HuH-7 (cell line): Measurements from ENCODE around the gene PRDM7.
"Not testable (repeated sequence)": the region's sequence is repeated elsewhere in the genome, so short reads cannot be mapped to it uniquely, and the experiment has no call there.

Source experiments
- DNase-seq: peaks from one replicate; pipeline ENCODE4 v3.0.0; 2011; ENCODE audit warnings: low spot score

Gene PRDM7

DNA sequence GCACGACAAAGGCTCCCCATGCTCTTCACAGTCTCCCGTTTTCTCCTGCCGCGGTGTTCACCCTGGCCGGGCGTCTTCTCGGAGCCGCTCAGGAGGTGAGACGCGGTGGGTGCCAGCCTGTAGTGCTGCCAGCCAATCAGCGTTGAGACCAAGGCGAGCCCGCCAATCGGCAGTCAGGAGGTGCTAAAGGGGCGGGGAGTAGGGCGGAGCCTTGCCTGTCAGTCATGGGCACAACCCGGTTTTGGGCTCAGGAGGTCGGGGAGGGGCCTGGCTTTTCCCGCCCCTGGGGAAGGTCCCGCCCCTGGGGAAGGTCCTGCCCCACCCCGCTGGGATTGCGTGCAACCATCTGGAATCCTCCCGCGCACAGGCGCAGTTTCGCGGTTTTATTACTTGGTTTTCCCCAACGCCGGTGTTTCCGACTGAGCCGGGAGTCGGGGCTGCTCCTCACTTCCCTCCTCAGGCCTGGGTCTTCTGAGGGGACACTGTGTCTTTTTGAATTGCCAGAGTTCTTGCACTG is at the start of gene PRDM7:
Gene PRDM7, minus strand, starts transcription at position 92 of the 517 bp plus-strand sequence. CDS start 1,421 bp downstream, outside the sequence.
- DNase-seq, result peak; percentile 99

DNA sequence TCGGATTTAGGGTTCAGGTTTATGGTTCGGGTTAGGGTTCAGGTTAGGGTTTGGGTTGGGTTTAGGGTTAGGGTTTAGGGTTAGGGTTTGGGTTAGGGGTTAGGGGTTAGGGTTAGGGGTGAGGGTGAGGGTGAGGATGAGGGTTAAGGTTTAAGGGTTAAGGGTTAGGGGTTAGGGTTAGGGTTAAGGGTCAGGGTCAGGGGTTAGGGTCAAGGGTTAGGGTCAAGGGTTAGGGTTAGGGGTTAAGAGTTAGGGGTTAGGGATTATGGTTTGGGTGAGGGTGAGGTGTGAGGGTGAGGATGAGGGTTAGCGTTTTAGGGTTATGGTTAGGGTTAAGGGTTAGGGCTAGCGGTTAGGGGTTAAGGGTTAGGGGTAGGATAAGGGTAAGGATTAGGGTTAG is 44.7 kb upstream of the PRDM7 start:
- not testable (repeated sequence) for DNase-seq

DNA sequence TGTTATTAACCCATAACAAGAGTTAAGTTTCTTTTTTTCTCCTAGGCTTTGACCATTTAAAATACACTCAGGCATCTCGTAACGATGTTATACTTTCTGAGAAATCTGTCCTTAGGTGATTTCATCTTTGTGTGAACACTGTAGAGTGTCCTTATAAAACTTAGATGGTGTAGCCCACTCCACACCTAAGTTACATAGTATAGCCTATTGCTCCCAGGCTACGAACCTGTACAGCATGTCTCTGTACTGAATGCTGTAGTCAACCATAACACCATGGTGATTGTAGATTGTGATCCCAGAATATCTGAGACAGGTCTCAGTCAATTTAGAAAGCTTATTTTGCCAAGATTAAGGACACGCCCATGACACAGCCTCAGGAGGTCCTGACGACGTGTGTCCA is 30.5 kb upstream of the PRDM7 start:
- DNase-seq, result not testable (repeated sequence)

DNA sequence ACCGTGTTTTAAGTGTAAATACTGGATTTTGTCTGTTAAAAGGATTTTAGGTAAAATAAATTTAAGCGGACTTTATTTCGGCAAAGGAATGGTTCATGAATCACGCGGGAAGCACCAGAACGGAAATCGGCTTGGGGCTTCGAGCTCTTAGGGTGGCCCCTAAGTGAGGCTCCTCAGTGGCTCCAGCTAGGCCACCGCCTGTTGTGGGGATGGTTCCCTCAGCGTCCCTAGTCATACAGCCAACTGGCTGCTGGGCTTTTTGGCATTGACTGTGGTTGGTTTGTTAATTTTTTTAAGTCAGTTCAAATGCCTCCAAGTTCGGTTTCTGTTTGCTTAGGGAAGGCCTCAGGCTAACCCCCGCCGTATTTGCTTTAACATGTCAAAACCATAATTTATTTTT is 29.9 kb upstream of the PRDM7 start:
- not testable (repeated sequence) for DNase-seq

DNA sequence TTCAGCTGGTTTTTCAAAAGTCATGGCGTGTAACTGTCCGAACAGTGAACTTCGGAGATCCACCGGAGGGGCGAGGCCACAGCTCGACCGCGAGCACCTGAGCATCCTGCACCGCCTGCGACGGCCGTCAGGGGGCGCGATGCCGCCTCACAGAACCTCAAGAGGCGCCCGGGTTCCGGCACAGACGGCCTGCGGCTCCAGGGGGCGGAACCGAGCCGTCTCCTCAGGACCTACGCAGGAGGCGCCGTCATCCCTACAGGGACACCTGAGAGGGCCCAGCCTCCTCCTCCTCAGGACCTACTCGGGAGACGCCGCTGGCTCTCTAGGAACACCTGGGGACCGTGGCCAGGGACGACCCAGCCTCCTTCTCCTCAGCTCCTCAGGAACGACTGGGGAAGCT is 29.1 kb upstream of the PRDM7 start:
- not testable (repeated sequence) for DNase-seq

DNA sequence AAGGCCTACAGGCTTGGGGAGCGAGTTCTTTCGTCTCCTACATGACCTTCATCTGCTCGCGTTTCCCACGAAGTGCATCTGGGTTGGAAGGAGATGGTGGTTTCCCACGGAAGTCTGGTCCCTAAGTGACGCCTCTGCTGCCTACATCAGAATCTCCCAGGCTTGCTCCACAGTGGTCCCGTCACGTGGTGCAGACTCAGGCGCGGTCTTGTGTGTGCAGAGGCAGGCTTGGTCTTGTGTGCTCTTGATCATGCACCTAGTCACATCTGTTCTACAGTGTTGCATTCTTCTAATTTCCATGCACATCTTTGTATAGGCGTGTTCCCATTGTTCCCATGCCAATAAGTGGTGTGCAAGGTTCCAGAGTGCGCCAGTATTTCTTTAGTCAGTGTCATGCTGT is 27.6 kb upstream of the PRDM7 start:
- not testable (repeated sequence) for DNase-seq

DNA sequence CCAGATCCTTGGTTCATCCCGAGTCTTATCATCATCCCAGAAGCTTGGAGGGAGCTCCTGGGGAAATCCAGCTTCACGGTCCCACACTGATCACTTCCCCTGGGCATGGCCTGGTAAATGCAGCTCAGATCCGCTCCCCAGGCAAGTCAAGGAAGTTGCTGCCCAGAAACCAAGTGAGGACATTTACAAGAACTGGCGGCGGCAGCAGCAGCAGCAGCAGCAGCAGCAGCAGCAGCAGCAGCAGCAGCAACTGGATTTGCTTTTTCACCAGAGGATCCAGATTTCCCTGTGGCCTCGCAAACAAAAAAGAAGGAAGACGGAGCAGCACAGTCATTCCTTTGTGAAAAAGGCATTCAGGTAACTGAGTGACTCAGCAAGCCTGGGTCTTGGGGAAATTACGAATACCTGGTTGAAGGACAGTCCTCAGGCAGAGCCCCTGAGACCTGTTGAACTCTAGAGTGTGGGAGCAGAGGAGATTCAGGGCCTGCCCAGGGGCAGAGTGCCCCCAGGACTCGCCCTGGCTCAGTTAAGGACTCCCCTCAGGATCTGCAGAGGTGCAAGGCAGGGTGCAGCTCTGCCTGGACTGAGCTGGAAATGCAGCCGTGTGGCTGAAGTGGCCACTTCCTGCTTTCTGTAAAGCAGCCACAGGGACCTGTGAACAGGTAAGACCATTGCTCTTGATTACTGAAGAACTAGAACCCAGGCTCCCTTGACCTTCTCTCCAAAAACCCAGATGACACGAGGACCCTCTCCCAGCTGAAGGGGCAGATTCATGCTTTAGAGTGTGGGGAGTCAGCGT is 25.2 kb upstream of the PRDM7 start:
- not testable (repeated sequence) for DNase-seq

DNA sequence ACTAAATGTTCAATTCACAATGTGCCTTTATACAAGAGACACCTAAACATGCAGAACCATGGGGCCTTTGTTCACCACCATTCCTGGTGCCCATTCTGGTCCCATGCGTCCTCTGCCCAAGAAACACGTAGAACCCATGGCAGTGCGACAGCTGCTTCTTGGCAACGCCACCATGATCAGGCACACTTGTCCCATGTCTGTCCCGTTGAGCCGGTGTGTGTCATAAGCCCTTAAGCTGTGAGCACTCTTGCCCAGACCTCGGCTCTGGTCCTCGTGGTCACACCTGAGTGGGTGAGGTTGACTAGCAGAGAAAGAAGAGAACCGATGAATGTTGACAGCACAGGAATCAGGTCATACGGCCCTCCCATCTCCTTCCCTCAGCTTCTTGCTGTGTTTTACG is 24.2 kb upstream of the PRDM7 start:
- DNase-seq, result not testable (repeated sequence)

DNA sequence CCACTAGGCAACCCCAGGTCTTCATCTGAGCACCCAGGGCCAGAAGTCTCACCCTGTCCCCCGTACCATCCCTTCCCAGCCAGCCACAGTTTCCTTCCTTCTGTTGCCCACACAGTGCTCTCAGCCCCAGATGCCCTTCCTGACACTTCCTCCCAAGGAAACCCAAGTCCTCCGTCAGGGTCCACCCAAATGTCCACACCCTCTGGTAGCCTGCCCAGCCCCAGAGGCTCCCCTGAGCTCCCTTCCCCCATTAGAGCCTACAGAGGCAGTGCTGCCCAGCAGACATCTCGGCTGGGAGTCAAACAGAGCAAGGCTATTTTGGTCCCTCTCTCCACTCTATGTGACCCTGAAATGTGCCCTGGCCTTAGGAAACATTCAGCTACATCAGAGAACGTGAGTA is 23.7 kb upstream of the PRDM7 start:
- DNase-seq, result not testable (repeated sequence)

DNA sequence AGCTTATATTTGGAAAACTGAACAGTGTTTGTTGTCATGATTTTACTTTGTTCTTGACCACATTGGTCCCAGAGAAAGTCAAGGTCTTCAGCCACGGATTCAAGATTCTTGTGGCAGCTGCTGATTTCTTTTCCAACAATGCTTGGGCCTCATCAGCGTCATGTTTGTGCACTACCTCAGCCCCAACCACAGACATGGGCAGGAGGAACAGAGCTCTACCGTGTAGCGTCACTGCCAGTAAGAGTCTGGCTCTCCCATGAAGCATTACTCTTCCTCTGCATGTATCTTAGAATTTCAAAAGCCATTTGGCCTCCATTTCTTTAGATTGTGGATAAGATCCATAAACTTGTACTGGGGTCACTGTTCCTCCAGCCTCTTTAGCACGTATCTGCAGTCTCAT is 23.1 kb upstream of the PRDM7 start:
- not testable (repeated sequence) for DNase-seq

DNA sequence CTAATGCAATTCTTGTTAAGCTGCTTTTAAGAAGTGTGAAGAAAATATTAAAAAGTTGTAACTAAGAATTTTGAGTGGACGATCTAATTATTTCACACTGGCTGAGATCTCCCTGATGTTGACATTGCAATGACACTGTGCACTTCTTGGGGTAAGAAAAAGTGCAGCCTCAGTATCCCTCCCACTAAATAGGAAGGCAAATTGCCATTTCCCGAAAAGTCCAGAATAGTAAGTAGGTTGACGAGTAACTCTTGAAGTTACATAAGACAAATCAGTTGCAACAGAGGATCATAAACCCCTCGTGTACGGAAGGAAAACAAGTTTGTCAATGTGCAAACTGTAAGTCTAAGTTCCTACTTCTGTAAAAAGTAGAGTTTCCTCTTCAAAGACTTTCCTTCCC is 21.8 kb upstream of the PRDM7 start:
- not testable (repeated sequence) for DNase-seq

DNA sequence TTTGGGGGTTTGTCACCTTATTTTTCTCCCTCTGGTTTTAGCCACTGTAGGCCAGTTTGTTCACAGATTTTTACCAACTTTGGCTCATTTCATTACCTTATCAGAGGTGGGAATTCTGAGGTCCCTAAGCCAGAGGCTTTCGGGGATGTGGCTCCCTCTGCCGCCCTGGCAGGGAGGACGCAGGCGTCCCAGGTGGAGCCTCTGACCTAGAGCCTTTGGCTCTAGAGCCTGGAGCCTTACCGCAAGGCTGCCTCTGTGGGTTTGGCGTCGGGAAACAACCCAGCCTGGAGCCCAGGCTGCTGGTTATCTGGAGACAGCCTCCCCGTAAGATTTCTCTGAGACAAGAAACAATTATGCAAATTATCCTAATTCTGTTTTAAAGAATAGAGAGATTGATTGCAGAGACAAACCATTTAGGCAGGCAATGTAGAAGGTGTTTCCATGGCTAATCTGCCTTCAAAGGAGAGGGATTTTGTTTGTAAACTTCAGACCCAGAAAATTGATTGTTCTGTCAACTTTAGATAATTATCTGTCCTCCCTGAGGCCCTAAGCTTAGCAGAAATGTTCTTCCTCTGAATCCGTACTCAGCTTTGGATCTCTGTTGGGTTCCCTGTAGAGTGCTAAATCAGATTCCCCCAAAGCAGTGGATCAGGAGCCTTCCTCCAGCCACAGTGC is 20.0 kb upstream of the PRDM7 start:
- DNase-seq, result peak; percentile 42

DNA sequence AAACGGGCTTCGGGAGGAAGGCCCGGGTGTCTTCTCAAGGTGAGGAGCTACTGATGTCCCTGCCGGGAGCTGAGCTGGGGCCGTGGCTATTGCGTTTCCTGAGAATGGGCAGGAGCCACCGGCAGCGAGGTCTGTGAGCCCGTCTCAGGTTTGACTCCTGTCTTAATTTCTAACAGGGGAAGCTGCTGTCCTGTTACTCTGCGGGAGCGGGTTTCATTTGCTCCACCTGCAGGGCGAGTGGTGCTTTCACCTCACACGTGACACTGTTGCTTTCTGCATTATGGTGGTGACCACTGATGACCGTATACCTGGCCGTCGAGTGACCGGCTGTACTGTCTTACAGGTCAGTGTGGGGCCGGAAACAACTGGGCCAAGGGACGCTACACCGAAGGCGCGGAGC is 17.7 kb upstream of the PRDM7 start:
- not testable (repeated sequence) for DNase-seq

DNA sequence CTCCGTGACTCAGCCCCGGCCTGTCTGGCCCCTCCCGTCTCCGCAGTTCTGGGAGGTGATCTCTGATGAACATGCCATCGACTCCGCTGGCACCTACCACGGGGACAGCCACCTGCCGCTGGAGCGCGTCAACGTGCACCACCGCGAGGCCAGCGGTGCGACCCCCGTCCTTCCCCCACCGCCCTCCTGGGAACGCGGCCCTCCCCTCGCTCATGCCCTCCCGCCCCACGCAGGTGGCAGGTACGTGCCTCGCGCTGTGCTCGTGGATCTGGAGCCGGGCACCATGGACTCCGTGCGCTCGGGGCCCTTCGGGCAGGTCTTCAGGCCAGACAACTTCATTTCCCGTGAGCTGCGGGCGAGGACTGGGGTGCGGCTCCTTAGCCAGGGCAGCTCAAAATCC is 17.2 kb upstream of the PRDM7 start:
- DNase-seq, result not testable (repeated sequence)

DNA sequence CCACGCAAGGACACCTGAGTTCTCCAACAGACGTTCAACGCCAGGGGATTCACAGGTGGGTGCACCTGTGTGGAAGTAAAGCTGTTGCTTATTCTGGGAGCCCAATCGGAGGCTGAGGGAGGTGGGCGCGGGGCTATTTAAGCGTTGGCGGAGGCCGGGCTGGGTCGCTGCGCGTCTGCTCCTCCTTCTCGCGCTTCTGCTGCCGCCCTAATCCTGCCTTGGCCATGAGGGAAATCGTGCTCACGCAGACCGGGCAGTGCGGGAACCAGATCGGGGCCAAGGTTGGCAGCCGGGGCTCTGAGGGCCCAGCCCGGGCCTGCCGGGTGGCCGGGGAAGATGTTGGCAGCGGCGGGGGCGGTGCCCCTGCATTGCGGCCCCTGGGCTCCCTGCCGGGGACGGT is 16.7 kb upstream of the PRDM7 start:
- not testable (repeated sequence) for DNase-seq

DNA sequence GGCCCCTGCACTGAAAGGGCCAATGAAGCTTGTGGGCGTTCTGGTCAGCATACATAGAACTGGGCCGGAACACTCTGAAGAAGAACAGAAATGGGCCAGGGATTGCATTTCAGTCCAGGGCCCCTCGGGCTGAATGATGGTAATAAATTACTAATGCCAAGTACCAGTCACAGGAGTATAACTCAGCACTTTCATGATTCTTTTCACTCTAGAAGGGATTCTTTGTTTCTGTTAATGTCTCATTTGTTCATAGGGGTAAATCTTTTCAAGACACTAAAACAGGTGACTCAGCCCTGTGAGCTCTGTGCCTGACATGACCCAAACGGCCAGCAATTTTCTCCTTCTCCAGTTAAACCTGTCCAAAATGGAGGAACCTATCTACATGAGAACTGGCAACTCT is 15.7 kb upstream of the PRDM7 start:
- DNase-seq, result not testable (repeated sequence)

DNA sequence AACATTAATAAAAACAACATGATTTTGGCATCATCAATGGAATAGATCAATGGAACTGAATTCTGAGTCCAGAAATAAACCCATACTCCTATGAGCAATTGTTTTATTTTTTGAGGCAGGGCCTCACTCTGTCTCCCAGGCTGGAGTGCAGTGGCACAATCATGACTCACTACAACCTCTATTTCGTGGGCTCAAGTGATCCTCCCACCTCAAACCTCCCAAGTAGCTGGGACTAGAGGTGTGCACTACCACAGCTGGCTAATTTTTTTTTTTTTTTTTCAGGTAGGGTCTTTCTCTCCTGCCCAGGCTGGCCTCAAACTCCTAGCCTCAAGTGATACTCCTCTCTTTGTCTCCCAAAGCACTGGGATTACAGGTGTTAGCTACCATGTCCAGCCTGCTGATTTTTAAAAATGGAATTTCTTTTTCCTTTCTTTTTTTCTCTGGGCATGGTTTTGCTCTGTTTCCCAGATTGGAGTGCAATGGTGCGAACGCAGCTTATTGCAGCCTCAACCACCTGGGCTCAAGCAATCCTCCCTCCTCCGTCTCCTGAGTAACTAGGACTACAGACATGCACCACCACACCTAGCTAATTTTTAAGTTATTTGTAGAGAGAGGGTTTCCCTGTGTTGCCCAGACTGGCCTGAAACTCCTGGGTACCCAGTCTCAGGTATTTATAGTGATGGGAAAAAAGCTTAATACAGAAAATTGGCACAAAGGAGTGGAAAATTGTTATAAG is 7.3 kb upstream of the PRDM7 start:
- DNase-seq, result no peak

DNA sequence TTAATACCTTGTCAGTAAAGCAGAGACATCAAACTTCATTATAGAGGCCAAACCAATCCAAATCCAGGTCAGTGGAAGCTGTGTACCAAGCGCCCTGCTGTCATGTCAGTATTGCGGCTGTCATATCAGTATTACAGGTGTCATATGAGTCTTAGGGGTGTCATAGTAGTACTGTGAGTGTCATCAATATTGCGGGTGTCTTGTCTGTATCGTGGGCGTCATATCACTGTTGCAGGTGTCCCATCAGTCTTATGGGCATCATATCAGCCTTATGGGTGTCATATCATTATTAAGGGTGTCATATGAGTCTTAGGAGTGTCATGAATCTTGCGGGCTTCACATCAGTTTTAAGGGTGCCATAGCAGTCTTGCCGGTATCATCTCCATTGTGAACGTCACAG is 6.0 kb upstream of the PRDM7 start:
- no peak for DNase-seq

DNA sequence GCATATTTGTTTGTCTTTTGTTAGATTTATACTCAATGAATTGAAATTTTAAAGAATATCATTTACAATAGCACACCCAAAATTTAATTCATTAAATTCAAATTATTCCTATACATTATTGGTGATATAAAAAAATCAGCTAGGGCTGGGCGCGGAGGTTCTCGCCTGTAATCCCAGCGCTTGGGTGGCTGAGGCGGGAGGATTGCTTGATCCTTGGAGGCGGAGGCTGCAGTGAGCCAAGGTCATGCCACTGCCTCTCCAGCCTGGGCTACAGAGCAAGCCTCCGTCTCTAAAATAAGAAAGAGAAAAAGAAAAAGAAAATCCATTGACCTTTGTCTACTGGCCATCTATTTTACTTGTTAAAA is 4.5 kb upstream of the PRDM7 start:
- no peak for DNase-seq

DNA sequence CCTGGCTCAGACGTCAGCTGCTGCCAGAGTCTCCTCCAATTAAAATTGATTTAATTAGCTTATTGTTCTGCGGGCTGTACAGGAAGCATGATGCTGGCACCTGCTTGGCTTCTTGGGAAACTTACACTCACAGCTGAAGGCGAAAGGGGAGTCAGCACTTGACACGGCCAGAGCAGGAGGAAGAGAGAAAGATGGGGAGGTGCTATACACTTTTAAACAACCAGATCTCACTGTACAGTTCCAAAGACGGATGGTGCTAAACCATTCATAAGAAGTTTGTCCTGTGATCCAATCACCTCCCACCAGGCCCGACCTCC is 1.4 kb upstream of the PRDM7 start:
- no peak for DNase-seq

DNA sequence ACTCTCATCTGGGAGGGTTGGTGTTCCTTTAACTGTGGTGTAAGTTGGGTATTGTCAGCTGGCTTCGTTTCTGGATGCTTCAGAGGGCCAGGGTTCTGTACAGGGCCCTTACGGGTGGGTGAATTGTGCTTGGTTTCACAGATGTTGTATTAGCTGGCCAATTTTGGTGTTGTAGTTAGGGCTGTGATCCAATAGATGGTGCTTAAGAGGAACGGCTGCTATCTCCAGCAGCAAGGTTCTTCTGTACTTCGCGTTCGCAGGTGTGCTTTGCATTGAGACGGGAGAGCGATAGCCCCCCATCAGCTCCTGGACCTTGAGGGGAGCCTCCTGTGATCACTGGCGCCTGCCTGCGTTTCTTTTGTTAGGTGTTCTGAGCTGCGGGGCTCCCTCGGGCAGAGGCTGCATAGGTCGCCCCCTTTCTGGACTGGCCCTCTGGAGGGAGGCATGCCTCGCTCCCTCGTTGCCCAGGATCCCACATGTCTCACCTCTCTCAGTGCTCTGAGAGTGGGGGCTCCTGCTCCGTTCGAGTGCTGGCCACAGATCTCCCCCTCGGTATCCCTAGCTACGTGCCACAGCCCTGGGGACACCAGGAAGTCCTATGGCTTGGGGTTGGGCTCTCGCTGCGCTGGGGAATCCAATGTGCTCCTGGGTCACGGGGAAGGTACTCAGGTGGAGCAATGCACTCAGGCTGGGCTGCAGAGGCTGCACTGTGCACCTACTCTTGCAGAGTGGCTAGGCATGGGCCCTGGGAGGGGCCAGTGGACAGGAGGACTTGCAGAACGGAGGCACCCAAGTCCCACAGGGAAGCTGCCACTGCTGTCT is 837 bp upstream of the PRDM7 start:
- peak; percentile 9 for DNase-seq
